ENCODE measurements around the gene TBCE.
"Not testable (repeated sequence)": the region's sequence is repeated elsewhere in the genome, so short reads cannot be mapped to it uniquely, and the experiment has no call there.

TBCE gene

DNA sequence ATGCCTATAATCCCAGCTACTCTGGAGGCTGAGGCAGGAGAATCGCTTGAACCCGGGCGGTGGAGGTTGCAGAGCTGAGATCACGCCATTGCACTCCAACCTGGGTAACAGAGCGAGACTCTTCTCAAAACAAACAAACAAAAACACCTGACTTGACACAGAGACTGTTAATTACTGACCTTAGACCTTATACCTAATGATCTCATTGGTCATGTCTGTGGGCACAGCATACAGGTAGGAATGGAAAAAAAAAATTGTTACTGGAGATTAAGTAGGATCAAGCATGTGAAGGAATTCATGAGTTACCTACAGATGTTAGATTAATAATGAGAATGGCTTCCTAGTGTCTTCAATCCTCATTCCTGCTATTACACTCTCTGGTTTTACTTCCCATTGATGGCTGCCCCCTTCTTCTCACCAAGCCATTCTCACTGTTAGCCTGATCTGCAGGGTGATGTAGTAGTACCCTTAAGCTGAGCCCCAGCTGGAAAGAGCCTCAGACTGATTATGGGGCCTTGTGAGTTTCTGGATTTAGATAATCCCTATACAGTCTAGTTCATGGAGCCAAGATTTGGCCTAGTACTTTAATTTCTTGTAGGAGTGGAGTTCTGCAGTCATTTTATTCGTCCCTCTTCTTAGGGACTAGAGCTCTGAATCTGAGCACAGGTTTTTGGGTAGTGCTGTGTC lies 8.8 kb downstream of the TBCE start:
- TF ChIP-seq ZFX (IDR thresholded peaks at IDR 0.05; ENCODE audit: borderline replicate concordance): no peak
- TF ChIP-seq, protein P1, sequence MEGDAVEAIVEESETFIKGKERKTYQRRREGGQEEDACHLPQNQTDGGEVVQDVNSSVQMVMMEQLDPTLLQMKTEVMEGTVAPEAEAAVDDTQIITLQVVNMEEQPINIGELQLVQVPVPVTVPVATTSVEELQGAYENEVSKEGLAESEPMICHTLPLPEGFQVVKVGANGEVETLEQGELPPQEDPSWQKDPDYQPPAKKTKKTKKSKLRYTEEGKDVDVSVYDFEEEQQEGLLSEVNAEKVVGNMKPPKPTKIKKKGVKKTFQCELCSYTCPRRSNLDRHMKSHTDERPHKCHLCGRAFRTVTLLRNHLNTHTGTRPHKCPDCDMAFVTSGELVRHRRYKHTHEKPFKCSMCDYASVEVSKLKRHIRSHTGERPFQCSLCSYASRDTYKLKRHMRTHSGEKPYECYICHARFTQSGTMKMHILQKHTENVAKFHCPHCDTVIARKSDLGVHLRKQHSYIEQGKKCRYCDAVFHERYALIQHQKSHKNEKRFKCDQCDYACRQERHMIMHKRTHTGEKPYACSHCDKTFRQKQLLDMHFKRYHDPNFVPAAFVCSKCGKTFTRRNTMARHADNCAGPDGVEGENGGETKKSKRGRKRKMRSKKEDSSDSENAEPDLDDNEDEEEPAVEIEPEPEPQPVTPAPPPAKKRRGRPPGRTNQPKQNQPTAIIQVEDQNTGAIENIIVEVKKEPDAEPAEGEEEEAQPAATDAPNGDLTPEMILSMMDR (IDR thresholded peaks at IDR 0.05): no peak
- no peak overlapping the region for H3K27ac ChIP-seq

DNA sequence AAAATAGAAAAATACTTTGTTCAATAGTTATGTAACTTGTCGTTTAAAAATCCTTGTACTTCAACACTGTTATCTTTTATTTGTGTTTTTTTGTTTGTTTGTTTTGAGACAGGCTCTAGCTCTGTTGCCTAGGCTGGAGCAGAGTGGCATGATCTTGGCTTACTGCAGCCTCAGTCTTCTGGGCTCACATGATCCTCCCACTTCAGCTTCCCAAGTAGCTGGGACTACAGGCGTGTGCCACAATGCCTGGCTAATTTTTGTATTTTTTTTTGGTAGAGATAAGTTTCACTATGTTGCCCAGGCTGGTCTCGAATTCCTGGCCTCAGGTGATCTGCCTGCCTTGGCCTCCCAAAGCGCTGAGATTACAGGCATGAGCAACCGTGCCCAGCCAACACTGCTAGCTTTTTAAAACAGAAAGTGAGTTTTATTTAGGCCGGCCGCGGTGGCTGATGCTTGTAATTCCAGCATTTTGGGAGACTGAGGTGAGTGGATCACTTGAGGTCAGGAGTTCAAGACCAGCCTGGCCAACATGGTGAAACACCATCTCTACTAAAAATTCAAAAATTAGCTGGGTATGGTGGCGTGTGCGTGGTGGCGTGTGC lies 11.0 kb downstream of the TBCE start:
- H3K27ac ChIP-seq: not testable (repeated sequence)

DNA sequence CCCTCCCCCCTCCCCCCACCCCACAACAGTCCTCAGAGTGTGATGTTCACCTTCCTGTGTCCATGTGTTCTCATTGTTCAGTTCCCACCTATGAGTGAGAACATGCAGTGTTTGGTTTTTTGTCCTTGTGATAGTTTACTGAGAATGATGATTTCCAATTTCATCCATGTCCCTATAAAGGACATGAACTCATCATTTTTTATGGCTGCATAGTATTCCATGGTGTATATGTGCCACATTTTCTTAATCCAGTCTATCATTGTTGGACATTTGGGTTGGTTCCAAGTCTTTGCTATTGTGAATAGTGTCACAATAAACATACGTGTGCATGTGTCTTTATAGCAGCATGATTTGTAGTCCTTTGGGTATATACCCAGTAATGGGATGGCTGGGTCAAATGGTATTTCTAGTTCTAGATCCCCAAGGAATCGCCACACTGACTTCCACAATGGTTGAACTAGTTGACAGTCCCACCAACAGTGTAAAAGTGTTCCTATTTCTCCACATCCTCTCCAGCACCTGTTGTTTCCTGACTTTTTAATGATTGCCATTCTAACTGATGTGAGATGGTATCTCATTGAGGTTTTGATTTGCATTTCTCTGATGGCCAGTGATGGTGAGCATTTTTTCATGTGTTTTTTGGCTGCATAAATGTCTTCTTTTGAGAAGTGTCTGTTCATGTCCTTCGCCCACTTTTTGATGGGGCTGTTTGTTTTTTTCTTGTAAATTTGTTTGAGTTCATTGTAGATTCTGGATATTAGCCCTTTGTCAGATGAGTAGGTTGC lies 14.9 kb downstream of the TBCE start:
- not testable (repeated sequence) for H3K27ac ChIP-seq

DNA sequence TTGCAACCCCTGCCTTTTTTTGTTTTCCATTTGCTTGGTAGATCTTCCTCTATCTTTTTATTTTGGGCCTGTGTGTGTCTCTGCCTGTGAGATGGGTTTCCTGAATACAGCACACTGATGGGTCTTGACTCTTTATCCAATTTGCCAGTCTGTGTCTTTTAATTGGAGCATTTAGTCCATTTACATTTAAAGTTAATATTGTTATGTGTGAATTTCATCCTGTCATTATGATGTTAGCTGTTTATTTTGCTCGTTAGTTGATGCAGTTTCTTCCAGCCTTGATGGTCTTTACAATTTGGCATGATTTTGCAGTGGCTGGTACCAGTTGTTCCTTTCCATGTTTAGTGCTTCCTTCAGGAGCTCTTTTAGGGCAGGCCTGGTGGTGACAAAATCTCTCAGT lies 18.4 kb downstream of the TBCE start:
- H3K27ac ChIP-seq: not testable (repeated sequence)

DNA sequence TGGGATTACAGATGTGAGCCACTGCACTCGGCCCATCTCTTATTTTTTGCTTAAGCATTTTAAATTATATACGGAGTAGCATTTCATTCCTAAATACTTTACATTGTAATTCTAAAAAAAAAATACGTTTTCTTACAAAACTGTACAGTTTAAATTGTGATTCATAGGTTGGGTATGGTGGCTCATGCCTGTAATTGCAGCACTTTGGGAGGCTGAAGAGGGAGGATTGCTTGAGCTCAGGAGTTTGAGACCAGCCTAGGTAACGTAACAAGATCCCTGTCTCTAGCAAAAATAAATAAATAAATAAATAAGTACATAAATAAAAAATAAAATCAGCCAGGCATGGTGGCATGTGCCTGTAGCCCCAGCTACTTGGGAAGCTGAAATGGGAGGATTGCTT lies 24.6 kb downstream of the TBCE start:
- H3K27ac ChIP-seq: no peak overlapping the region
- no peak for TF ChIP-seq ZFX (IDR thresholded peaks at IDR 0.05; ENCODE audit: borderline replicate concordance)
- TF ChIP-seq, protein P1 (IDR thresholded peaks at IDR 0.05): no peak

DNA sequence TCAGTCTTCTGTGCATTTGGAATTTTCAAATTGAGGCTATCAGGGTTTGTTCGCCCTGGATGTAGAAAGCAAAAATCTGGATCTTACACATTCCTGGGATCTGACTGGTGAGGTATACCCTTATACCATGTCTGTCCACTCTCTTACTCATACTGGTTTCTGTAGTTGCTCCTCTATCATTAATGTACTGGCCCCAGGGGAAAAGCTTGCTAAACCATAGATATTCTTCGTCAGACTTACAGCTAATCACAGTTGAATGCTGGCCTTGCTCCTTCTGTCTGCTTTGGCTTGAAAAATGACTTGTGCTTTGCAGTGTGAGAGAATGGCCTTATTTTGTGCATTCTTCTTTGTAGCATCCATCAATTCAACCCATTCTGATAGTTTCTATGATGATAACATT lies 30.5 kb downstream of the TBCE start:
- TF ChIP-seq ZFX (IDR thresholded peaks at IDR 0.05; ENCODE audit: borderline replicate concordance): no peak
- TF ChIP-seq, protein P1 (IDR thresholded peaks at IDR 0.05): no peak
- no peak overlapping the region for H3K27ac ChIP-seq

DNA sequence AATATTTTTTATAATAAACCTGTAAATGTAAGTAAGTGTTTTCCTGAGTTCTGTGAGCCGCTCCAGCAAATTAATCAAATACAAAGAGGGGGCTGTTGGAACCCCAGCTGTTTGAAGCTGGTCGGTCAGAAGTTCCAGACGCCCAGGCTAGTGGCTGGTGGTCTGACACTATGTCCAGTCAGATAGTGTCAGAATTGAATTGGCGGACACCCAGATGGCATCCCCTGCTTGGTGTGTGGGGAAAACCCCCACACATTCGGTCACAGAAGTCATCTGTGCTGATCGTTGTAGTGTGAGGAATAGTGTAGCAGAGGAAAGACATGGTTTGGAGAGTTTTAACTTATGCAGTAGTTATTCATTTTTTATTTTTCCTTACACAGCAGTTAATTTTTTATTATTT lies 32.4 kb downstream of the TBCE start:
- TF ChIP-seq, protein P1 (IDR thresholded peaks at IDR 0.05): no peak
- TF ChIP-seq ZFX (IDR thresholded peaks at IDR 0.05; ENCODE audit: borderline replicate concordance): no peak
- no peak overlapping the region for H3K27ac ChIP-seq

DNA sequence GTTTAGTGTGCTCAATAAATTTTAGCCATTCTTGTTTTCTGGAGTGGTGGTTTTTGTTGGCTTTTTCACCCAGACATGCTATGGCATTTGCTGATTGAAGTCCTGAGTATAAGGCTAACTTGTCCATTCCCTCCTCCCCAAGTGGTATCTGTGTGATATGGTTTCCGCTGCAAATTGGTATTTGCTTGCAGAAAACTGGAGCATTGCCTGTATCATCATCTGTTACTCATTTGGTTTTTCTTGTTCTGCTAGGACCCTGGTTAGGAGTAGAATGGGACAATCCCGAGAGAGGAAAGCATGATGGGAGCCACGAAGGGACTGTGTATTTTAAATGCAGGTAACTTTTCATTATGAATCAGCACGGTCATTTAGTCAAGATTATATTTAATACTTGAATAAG lies 34.0 kb downstream of the TBCE start:
- H3K27ac ChIP-seq: no peak overlapping the region
- TF ChIP-seq ZFX (IDR thresholded peaks at IDR 0.05; ENCODE audit: borderline replicate concordance): no peak
- TF ChIP-seq, protein P1 (IDR thresholded peaks at IDR 0.05): no peak

All from 22Rv1 (cell line).